GM10847 (cell line): ENCODE results near the gene PNPT1.

Experiments used
- POLR2A ChIP-seq: IDR thresholded peaks from 2 replicates; pipeline ENCODE4 v1.6.1; 2011; ENCODE audit not compliant: insufficient read length; ENCODE audit errors: extremely low read depth

PNPT1 gene

DNA sequence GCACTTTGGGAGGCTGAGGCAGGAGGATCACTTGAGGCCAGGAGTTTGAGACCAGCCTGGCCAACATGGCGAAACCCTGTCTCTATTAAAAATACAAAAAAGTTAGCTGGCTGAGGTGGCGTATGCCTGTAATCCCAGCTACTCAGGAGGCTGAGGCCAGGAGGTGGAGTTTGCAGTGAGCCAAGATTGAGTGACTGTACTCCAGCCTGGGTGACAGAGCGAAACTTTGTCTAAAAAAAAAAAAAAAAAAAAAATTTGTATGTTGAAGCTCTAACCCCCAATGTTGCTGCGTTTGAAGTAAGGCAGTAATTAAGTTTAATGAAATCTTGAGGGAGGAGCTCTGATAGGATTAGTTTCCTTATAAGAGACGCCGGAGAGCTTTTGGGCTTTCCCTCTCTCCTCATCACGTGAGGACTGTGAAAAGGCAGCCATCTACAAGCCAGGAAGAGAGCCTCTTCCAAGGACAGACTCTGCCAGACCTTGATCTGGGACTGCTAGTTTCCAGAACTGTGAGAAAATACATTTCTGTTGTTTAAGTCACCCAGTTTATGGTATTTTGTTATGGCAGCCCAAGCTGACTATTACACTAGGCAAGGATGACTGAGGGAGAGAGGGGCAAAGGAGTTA, 11.5 kb upstream of the PNPT1 start:
- no peak for TF ChIP-seq POLR2A

- no peak for TF ChIP-seq POLR2A
Measured at GRCh38 chr2:55703350-55703749, 9.7 kb upstream of the PNPT1 start.

GRCh38 chr2:55672630-55673029, 21.0 kb downstream of the PNPT1 start:
- TF ChIP-seq POLR2A = no peak

- no peak for TF ChIP-seq POLR2A
Measured at GRCh38 chr2:55668956-55669355, 24.7 kb downstream of the PNPT1 start.

DNA sequence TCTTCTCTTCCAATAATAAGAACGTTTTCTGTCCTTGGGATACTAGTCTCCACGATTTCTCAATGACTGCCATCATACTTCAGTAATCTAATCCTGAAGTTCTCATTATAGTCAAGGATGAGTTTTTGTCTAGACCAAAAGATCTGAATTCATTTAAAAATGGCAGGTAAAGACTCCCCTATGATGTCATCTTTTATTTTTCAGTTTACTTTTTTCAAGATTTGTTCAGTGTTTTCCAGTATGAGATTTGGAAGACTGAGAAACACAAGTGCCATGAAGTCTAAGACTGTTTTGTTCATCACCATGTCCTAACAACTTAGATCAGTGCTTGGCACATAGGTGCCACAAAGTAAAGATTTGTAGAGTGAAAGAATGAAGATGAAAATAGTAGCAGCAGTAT, 40.4 kb downstream of the PNPT1 start:
- no peak for TF ChIP-seq POLR2A

DNA sequence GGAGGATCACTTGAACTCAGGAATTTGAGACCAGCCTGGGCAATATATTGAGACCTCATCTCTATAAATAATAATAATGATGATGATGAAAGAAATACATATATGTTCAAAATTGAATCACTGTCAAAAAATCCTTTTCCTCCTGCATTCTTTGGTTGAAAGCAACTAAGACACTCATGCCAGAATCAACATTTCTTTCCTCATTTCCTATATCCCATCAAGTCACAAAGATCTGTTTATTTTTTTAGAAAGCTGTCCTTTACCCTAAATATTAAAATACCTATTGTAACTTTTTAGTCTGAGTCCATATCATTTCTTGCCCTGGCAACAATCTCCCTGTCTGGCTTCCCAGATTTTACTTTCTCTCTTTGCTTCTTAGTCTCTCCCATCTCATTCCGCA, 44.4 kb downstream of the PNPT1 start:
- TF ChIP-seq POLR2A = no peak

DNA sequence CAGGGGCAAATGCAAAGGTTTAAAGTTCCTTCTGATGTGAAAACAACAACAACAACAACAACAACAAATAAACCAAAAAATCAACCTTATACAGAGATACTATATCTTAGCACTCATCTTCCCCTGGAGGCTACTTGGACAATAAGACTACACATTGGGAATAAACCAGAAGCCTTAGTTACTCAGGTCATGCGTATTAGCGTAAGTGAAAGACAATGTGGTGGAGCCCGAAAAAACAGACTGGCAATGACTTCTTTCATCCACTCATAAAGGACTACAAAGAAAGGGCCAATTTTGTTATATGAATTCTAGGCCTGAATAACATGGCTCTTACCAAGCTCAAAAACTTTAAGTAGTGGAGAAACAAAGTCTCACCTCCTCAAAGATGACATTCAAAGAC, 56.8 kb downstream of the PNPT1 start:
- no peak for TF ChIP-seq POLR2A

DNA sequence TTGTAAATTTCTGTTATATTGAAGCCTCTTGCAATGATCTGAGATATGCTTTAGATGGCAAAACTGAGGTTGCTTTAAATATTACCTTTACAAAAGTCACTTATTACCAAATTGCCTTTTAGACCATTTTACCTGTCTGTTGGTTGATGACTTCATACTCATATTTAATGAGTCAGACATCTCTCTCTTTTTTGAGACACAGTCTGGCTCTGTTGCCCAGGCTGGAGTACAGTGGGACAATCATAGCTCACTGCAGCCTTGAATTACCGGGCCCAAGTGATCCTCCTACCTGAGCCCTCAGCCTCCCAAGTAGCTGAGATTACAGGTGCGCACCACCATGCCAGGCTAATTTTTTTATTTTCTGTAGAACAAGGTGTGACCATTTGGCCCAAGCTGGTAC, 64.7 kb downstream of the PNPT1 start:
- no peak for TF ChIP-seq POLR2A

- TF ChIP-seq POLR2A = no peak
Measured at GRCh38 chr2:55627915-55628314, 65.7 kb downstream of the PNPT1 start.

GRCh38 chr2:55621802-55622201, 71.8 kb downstream of the PNPT1 start:
- no peak for TF ChIP-seq POLR2A

- no peak for TF ChIP-seq POLR2A
Measured at GRCh38 chr2:55620123-55620779, 73.4 kb downstream of the PNPT1 start.

GRCh38 chr2:55618275-55619055, 75.2 kb downstream of the PNPT1 start:
- TF ChIP-seq POLR2A = no peak

- TF ChIP-seq POLR2A = no peak
Measured at GRCh38 chr2:55618025-55618274, 75.7 kb downstream of the PNPT1 start.

DNA sequence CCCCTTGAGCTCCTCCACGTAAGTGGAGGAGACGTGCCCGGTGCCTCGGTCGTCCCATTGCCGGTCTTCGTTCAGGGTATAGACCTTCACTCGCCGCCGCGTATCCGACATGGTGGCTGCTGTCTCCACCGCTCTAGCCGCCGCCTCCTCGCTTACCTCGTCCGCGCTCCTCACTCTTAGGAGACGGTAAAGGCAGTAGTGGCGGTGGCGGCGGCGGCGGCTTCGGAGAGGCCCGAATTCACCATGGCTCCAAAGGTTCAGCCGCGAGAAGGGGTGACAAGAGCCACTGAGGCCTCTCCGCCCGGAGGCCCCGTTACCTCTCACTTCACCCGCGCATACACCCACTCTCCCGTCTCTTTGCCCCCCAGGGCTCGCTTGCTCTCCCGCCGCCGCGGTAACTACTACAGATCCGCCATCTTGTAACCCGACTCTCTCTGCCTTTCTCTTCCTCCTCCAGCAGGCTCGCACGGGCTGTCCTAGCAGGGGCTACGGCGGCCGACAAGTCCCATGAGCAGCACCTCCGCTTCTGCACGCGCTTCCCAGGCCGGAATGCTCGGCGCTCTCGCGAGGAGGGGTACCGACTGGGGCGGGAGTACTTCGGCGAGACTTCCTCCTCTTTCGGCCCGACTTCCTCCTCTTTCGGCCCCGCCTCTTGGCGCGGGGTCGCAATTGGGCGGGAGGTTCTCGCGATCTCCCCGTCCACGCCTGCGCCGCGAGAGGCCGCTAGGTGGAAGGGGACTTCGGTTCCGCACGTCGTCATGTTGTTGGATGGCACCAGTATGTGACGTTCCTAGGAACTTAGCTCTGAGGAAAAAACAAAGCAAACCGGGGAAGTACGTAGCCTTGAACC, 76.2 kb downstream of the PNPT1 start, which contains the start of gene PPP4R3B:
TSS of gene PPP4R3B (minus strand) at position 448 of the 850 bp plus-strand sequence. CDS start at position 111, 337 bp downstream.
- TF ChIP-seq POLR2A = peak; percentile 65

- no peak for TF ChIP-seq POLR2A
Measured at GRCh38 chr2:55616551-55617174, 77.0 kb downstream of the PNPT1 start.

GRCh38 chr2:55611997-55612396, 81.6 kb downstream of the PNPT1 start:
- no peak for TF ChIP-seq POLR2A
